NCI-H2171 (cell line): ENCODE results near the gene OR8S1.

Experiments used
- DNase-seq: peaks from one replicate; lab custom pipeline; 2025; lab: John Stamatoyannopoulos, UW

The OR8S1 gene

DNA sequence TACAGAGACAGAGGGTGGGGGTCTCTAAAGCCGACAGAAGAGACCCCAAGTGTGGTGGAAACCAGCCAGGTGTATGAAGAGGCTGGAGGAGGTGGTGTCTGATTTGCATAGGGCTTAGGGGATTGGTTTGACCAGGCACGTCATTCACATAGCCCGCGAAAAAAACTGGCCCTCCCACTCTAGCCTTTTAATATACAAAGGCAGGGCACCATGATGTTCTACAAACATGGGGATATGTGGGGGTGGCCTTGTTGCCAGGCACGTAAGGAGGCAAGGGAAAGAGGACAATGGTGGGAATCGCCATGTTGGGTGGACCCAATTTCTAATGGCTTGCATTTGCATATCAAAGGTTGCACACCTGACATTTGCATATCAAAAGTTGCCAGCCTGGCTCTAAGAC lies 31.2 kb downstream of the OR8S1 start:
- DNase-seq, result no peak

DNA sequence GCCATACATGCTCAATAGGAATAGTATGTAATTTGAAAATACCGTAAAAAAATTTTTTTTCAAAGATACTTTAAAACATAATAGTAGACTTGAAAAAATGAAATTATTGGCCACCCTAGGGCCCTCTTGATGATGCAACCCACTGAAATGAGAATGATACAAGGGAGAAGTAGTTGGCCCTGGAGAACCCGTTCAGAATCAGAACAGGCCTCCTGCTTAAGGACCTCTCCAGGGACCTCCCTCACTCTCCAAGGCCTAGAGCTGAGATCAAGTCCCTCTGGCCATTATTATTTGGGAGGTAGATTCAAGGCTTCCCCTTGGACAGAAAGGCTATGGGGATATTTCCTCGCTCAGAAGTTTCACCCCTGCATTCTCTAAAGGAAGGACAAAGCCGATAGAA lies 32.5 kb downstream of the OR8S1 start:
- no peak for DNase-seq

GRCh38 chr12:48567731-48568130 lies 42.3 kb downstream of the OR8S1 start:
- no peak for DNase-seq

GRCh38 chr12:48569946-48570345 lies 44.5 kb downstream of the OR8S1 start, which contains the start of gene LALBA:
LALBA (minus strand) TSS chr12:48570046; CDS start chr12:48570020, 26 bp downstream.
- no peak for DNase-seq

DNA sequence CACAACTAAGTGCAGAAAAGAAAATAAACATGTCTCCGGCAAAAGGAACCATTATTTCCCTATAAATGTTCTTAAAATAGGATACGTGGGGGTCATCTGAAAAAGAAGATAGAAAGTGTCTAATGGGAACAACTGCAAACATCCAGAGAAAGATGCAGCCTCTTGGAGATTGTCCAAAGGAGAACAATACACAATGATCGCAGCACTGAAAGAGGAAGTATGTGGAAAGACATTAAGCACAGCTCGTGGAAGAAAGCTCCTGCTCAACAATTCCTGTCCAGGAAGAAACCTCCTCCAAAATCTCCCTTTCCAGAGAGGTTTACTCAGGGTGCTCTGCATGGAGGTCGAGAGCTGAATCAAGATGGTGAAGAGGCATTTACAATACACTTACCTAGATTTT lies 46.9 kb downstream of the OR8S1 start:
- no peak for DNase-seq
